Keratinocyte (primary cell): ENCODE results near the gene INPP5K. TPM values are rescaled to one million over a fixed set of nuclear protein-coding genes. Genes with fewer than 3 reads are reported as not detected.
A peak's percentile ranks its signal among the peaks of the same experiment; 100 is the strongest.

Experiments used
- DNase-seq: peaks from one replicate; pipeline ENCODE4 v3.0.0-alpha.2; 2011; ENCODE audit warnings: low read depth, missing footprints, low spot score
- FAIRE-seq: peaks from 2 replicates; lab custom pipeline; 2011; peaks lifted over from hg19 to GRCh38; lab: Jason Lieb, UNC
- H2AFZ ChIP-seq: 2 replicates; pipeline ENCODE4 v1.6.0; 2012; ENCODE audit warnings: low read length, control low read depth, inconsistent platforms; ENCODE audit not compliant: control insufficient read depth
- H3K27ac ChIP-seq: 2 replicates; pipeline ENCODE4 v1.5.1; 2011; ENCODE audit warnings: low read length; ENCODE audit not compliant: control insufficient read depth, insufficient read depth
- H3K27me3 ChIP-seq: 3 replicates; pipeline ENCODE4 v1.6.0; 2011; ENCODE audit warnings: low read length; ENCODE audit not compliant: control insufficient read depth, insufficient read depth; ENCODE audit errors: extremely low read depth
- H3K36me3 ChIP-seq, 2 experiments: 2 replicates in 1 of 2; 3 replicates in 1 of 2; pipeline ENCODE4 v1.5.1; 2011; ENCODE audit warnings: low read length in 2 of 2, mild to moderate bottlenecking in 1 of 2; ENCODE audit not compliant: control insufficient read depth in 2 of 2, insufficient read depth in 2 of 2; ENCODE audit errors: extremely low read depth in 1 of 2
- H3K4me1 ChIP-seq: 3 replicates; pipeline ENCODE4 v1.5.1; 2011; ENCODE audit warnings: low read length; ENCODE audit not compliant: control insufficient read depth, insufficient read depth; ENCODE audit errors: extremely low read depth
- H3K4me2 ChIP-seq: 3 replicates; pipeline ENCODE4 v1.6.0; 2011; ENCODE audit warnings: low read depth, low read length; ENCODE audit not compliant: control insufficient read depth, insufficient read depth; ENCODE audit errors: extremely low read depth
- H3K4me3 ChIP-seq, 3 experiments: fragments of 200-600 bp in 1 of 3; sonication (generic) in 1 of 3; 2 replicates in 2 of 3; 3 replicates in 1 of 3; pipeline ENCODE4 v1.5.1; 2011 to 2016; ENCODE audit warnings: low read length in 3 of 3, mild to moderate bottlenecking in 3 of 3, control low read depth in 2 of 3, inconsistent platforms in 1 of 3, low read depth in 1 of 3, mixed read lengths in 1 of 3, mixed run types in 1 of 3, moderate library complexity in 1 of 3; ENCODE audit not compliant: control insufficient read depth in 2 of 3, insufficient read depth in 2 of 3; ENCODE audit errors: extremely low read depth in 1 of 3
- H3K79me2 ChIP-seq: 2 replicates; pipeline ENCODE4 v1.6.0; 2012; ENCODE audit warnings: low read length; ENCODE audit not compliant: control insufficient read depth, insufficient read depth
- H3K9ac ChIP-seq: 3 replicates; pipeline ENCODE4 v1.6.0; 2011; ENCODE audit warnings: low read length; ENCODE audit not compliant: control insufficient read depth, insufficient read depth; ENCODE audit errors: extremely low read depth
- H3K9me1 ChIP-seq: 3 replicates; pipeline ENCODE4 v1.6.0; 2011; ENCODE audit warnings: low read length; ENCODE audit not compliant: control insufficient read depth, insufficient read depth; ENCODE audit errors: extremely low read depth
- H3K9me3 ChIP-seq: 2 replicates; pipeline ENCODE4 v1.5.1; 2012; ENCODE audit warnings: low read depth, low read length; ENCODE audit not compliant: control insufficient read depth
- H4K20me1 ChIP-seq: 3 replicates; pipeline ENCODE4 v1.6.0; 2011; ENCODE audit warnings: low read length; ENCODE audit not compliant: control insufficient read depth, insufficient read depth; ENCODE audit errors: extremely low read depth
- CTCF ChIP-seq, 3 experiments: IDR thresholded peaks in 1 of 3; conservative IDR thresholded peaks in 1 of 3; optimal IDR thresholded peaks in 1 of 3; 2 replicates in 2 of 3; 3 replicates in 1 of 3; pipeline versions ENCODE3 to v1.5.1; 2011; ENCODE audit warnings: low read length in 3 of 3, mild to moderate bottlenecking in 3 of 3, moderate library complexity in 2 of 3, control low read depth in 1 of 3, inconsistent platforms in 1 of 3; ENCODE audit not compliant: insufficient read depth in 2 of 3; ENCODE audit errors: extremely low read depth in 1 of 3
- EZH2 ChIP-seq: IDR thresholded peaks from one replicate; pipeline ENCODE4 v1.6.1; 2012; ENCODE audit warnings: inconsistent platforms, mild to moderate bottlenecking, low read length, moderate library complexity
- dilution Hi-C: fragments of 300-500 bp; cut with MboI; formaldehyde crosslinking; loops from one replicate; pipeline ENCODE4 v1.7.0; 2020; ENCODE audit warnings: low sequenced_read_pairs; ENCODE audit not compliant: extremely low pct_ligation_motif_present
- polyA plus RNA-seq, 5 experiments: library from polyadenylated mRNA; depleted of rRNA in 3 of 5; stranded (reverse) in 3 of 5; stranded (forward) in 1 of 5; unstranded in 1 of 5; fragments of >200 nt; gene quantifications; 1 replicate in 1 of 5; 2 replicates in 3 of 5; 3 replicates in 1 of 5; pipeline versions ENCODE4 v1.2.1 to v1.2.3, GENCODE V29; 2011 to 2012; ENCODE audit warnings: missing spikeins in 2 of 5, low read depth in 1 of 5, low replicate concordance in 1 of 5

Gene INPP5K
- polyA plus RNA-seq, 1 donor (not counting 4 experiments of a cell fraction or from before 2014, with no cell fraction given): 23.0 TPM

- H3K27ac ChIP-seq: peak overlapping the region; percentile 73
- H2AFZ ChIP-seq: peak overlapping the region; percentile 87
- DNase-seq: no peak
- peak overlapping the region; percentile 86 for H3K4me2 ChIP-seq
- TF ChIP-seq EZH2 (no peak), CTCF (optimal IDR thresholded peaks at IDR 0.05 in 1 of 3, IDR thresholded peaks at IDR 0.05 in 1 of 3, conservative IDR thresholded peaks at IDR 0.05 in 1 of 3; ENCODE audit: extremely low read depth in 1 of 3, insufficient read depth in 2 of 3, low read length in 3 of 3) (peak; percentile 53 to 81 (median 66))
- peak overlapping the region; percentile 65 to 86 (median 81) for H3K4me3 ChIP-seq
- no peaks in the 10 kb centered on the region for H3K9me3 ChIP-seq
- H3K9me1 ChIP-seq: no peaks in the 10 kb centered on the region
- H3K4me1 ChIP-seq: peaks cover 43% of the 10 kb centered on the region
- no peaks in the 10 kb centered on the region for H3K27me3 ChIP-seq
- H4K20me1 ChIP-seq: peaks cover 2% of the 10 kb centered on the region
- dilution Hi-C loops: no loop called here
- peaks cover 30% of the 10 kb centered on the region for H3K79me2 ChIP-seq
- H3K36me3 ChIP-seq: peaks cover 12 to 24% of the 10 kb centered on the region in 2 experiments
- peak; percentile 80 for FAIRE-seq
- H3K9ac ChIP-seq: peak overlapping the region; percentile 89
Observed at GRCh38 chr17:1515640-1516387, 598 bp downstream of the INPP5K start.

- peaks cover 21% of the 10 kb centered on the region for H3K79me2 ChIP-seq
Observed at GRCh38 chr17:1512351-1512750, 4.1 kb downstream of the INPP5K start.

More at GRCh38 chr17:1512351-1512750, 4.1 kb downstream of the INPP5K start:
- TF ChIP-seq EZH2 (no peak), CTCF (optimal IDR thresholded peaks at IDR 0.05 in 1 of 3, IDR thresholded peaks at IDR 0.05 in 1 of 3, conservative IDR thresholded peaks at IDR 0.05 in 1 of 3; ENCODE audit: extremely low read depth in 1 of 3, insufficient read depth in 2 of 3, low read length in 3 of 3) (no peak)
- Histone ChIP-seq H3K9me3 (no peaks in the 10 kb centered on the region), H3K9me1 (no peaks in the 10 kb centered on the region), H4K20me1 (no peaks in the 10 kb centered on the region), H3K4me1 (peaks cover 47% of the 10 kb centered on the region), H2AFZ (peak overlapping the region; percentile 3), H3K4me3 (no peak overlapping the region), H3K9ac (peak overlapping the region; percentile 65), H3K27me3 (no peaks in the 10 kb centered on the region), H3K27ac (peak overlapping the region; percentile 83), H3K36me3 (peaks cover 10 to 13% of the 10 kb centered on the region in 2 experiments), H3K4me2 (peak overlapping the region; percentile 17)
- peak; percentile 75 for DNase-seq
- peak; percentile 95 for FAIRE-seq
- dilution Hi-C loops: no loop called here
